Measurements from ENCODE around the gene MDFI.

DNA sequence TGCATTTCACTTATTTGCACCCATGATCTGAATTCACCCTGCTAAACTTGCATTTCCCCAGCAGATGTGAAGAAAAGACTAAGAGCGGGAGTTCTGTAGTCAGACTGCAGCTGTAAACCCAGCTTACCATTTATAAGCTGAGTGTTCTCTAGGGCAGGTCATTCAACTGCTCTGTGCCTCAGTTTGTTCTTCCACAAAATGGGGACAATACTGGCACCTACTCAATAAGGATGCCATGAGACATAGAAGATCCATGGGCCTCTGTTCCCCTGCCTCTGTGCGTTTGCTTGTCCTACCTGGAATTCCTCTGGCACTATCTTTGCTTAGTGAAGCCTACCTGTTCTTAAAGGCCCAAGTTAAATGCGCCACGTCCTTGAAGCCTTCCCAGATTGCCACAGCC, 12.2 kb upstream of the MDFI start:
- TF ChIP-seq CTCF (IDR thresholded peaks at IDR 0.05; ENCODE audit: low read length) = no peak
- no peak for TF ChIP-seq EZH2 (IDR thresholded peaks at IDR 0.05; ENCODE audit: borderline replicate concordance, low read length)

All from OCI-LY1 (cell line).